ENCODE results near the gene SLC17A9.

The SLC17A9 gene, protein sequence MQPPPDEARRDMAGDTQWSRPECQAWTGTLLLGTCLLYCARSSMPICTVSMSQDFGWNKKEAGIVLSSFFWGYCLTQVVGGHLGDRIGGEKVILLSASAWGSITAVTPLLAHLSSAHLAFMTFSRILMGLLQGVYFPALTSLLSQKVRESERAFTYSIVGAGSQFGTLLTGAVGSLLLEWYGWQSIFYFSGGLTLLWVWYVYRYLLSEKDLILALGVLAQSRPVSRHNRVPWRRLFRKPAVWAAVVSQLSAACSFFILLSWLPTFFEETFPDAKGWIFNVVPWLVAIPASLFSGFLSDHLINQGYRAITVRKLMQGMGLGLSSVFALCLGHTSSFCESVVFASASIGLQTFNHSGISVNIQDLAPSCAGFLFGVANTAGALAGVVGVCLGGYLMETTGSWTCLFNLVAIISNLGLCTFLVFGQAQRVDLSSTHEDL

DNA sequence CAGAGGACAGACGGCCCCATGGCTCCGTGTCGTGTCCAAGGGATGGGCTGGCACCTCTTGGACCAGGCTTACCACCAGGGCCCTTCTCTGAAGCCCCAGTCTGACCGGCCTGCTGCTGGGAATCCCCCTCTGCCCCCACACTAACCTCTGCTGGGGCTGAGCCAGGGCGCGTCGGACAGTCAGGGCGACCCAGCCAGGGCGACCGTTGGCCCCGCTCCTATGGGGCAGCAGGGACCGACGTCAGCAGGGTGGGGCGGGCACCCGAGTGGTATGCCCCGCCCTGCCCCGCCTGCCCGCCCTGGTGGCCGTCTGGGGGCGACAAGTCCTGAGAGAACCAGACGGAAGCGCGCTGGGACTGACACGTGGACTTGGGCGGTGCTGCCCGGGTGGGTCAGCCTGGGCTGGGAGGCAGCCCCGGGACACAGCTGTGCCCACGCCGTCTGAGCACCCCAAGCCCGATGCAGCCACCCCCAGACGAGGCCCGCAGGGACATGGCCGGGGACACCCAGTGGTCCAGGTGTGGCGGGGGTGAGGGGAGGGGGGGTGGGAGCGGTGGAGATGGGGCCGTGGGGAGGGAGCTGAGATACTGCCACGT lies at the start of gene SLC17A9:
Gene SLC17A9, plus strand, starts transcription at position 337 of the 595 bp plus-strand sequence. Its CDS starts 122 bp downstream, at position 459.
- peaks cover 5% of the 10 kb centered on the region for H3K4me1 ChIP-seq (ENCODE audit: control insufficient read depth, insufficient read depth, low read length, unreplicated experiment)

GRCh38 chr20:62902926-62903615 lies 49.4 kb upstream of the SLC17A9 start:
- Histone ChIP-seq H3K4me3 (ENCODE audit: low read depth, low read length) (no peak overlapping the region), H3K79me2 (ENCODE audit: control insufficient read depth, insufficient read depth, low read length, unreplicated experiment) (peaks cover 13% of the 10 kb centered on the region), H2AFZ (ENCODE audit: low read length, unreplicated experiment) (no peak overlapping the region), H3K36me3 (ENCODE audit: insufficient read depth, low read length) (peaks cover 34% of the 10 kb centered on the region), H3K27me3 (ENCODE audit: insufficient read depth, low read length) (no peaks in the 10 kb centered on the region), H3K4me1 (ENCODE audit: control insufficient read depth, insufficient read depth, low read length, unreplicated experiment) (peaks cover 17% of the 10 kb centered on the region), H3K27ac (ENCODE audit: low read depth, low read length) (no peak overlapping the region)

More for the DNA sequence above, at the start of gene SLC17A9:
- Histone ChIP-seq H3K79me2 (ENCODE audit: control insufficient read depth, insufficient read depth, low read length, unreplicated experiment) (peaks cover 21% of the 10 kb centered on the region), H3K36me3 (ENCODE audit: insufficient read depth, low read length) (peaks cover 30% of the 10 kb centered on the region), H3K27me3 (ENCODE audit: insufficient read depth, low read length) (no peaks in the 10 kb centered on the region), H2AFZ (ENCODE audit: low read length, unreplicated experiment) (peak within 1 kb of the TSS; percentile 43), H3K27ac (ENCODE audit: low read depth, low read length) (peak within 1 kb of the TSS; percentile 55), H3K4me3 (ENCODE audit: low read depth, low read length) (peak within 1 kb of the TSS; percentile 79)

- H3K79me2 ChIP-seq (ENCODE audit: control insufficient read depth, insufficient read depth, low read length, unreplicated experiment): peaks cover 32% of the 10 kb centered on the region
- H3K27me3 ChIP-seq (ENCODE audit: insufficient read depth, low read length): no peaks in the 10 kb centered on the region
- H3K36me3 ChIP-seq (ENCODE audit: insufficient read depth, low read length): peaks cover 44% of the 10 kb centered on the region
- no peak overlapping the region for H2AFZ ChIP-seq (ENCODE audit: low read length, unreplicated experiment)
- peaks cover 17% of the 10 kb centered on the region for H3K4me1 ChIP-seq (ENCODE audit: control insufficient read depth, insufficient read depth, low read length, unreplicated experiment)
- no peak overlapping the region for H3K4me3 ChIP-seq (ENCODE audit: low read depth, low read length)
- no peak overlapping the region for H3K27ac ChIP-seq (ENCODE audit: low read depth, low read length)
Measured at GRCh38 chr20:62905536-62906117, 46.9 kb upstream of the SLC17A9 start.

DNA sequence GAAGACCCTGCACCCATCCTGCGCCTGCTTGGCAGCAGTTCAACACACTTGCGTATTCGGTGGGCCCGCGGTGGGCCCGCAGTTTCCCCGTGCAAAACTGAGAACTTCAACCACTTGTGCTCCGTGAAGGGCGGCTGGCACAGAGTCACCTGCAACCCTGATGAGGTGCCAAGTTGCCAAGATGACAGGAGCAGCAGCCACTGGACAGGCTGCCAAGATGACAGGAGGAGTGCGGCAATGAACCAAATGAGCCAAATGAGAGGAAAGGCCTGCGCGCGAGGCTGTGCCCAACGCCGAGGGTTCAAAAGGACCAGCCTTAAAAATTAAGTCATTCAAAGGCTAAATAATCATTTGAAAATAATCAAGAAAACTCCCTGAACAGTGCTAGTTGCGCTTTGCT lies 46.3 kb upstream of the SLC17A9 start:
- peaks cover 36% of the 10 kb centered on the region for H3K79me2 ChIP-seq (ENCODE audit: control insufficient read depth, insufficient read depth, low read length, unreplicated experiment)
- H3K4me1 ChIP-seq (ENCODE audit: control insufficient read depth, insufficient read depth, low read length, unreplicated experiment): peaks cover 17% of the 10 kb centered on the region
- peaks cover 49% of the 10 kb centered on the region for H3K36me3 ChIP-seq (ENCODE audit: insufficient read depth, low read length)
- no peak overlapping the region for H3K27ac ChIP-seq (ENCODE audit: low read depth, low read length)
- no peaks in the 10 kb centered on the region for H3K27me3 ChIP-seq (ENCODE audit: insufficient read depth, low read length)
- no peak overlapping the region for H2AFZ ChIP-seq (ENCODE audit: low read length, unreplicated experiment)
- H3K4me3 ChIP-seq (ENCODE audit: low read depth, low read length): no peak overlapping the region

- peaks cover 42% of the 10 kb centered on the region for H3K79me2 ChIP-seq (ENCODE audit: control insufficient read depth, insufficient read depth, low read length, unreplicated experiment)
- peaks cover 52% of the 10 kb centered on the region for H3K36me3 ChIP-seq (ENCODE audit: insufficient read depth, low read length)
- H3K4me3 ChIP-seq (ENCODE audit: low read depth, low read length): no peak overlapping the region
- H3K4me1 ChIP-seq (ENCODE audit: control insufficient read depth, insufficient read depth, low read length, unreplicated experiment): peaks cover 17% of the 10 kb centered on the region
- no peaks in the 10 kb centered on the region for H3K27me3 ChIP-seq (ENCODE audit: insufficient read depth, low read length)
- H3K27ac ChIP-seq (ENCODE audit: low read depth, low read length): no peak overlapping the region
- H2AFZ ChIP-seq (ENCODE audit: low read length, unreplicated experiment): no peak overlapping the region
Measured at GRCh38 chr20:62906647-62907375, 45.7 kb upstream of the SLC17A9 start.

- Histone ChIP-seq H2AFZ (ENCODE audit: low read length, unreplicated experiment) (no peak overlapping the region), H3K36me3 (ENCODE audit: insufficient read depth, low read length) (peaks cover 51% of the 10 kb centered on the region), H3K4me1 (ENCODE audit: control insufficient read depth, insufficient read depth, low read length, unreplicated experiment) (peaks cover 17% of the 10 kb centered on the region), H3K27me3 (ENCODE audit: insufficient read depth, low read length) (no peaks in the 10 kb centered on the region), H3K4me3 (ENCODE audit: low read depth, low read length) (no peak overlapping the region), H3K27ac (ENCODE audit: low read depth, low read length) (no peak overlapping the region), H3K79me2 (ENCODE audit: control insufficient read depth, insufficient read depth, low read length, unreplicated experiment) (peaks cover 47% of the 10 kb centered on the region)
Measured at GRCh38 chr20:62907384-62908317, 44.9 kb upstream of the SLC17A9 start.

- Histone ChIP-seq H3K4me1 (ENCODE audit: control insufficient read depth, insufficient read depth, low read length, unreplicated experiment) (peaks cover 8% of the 10 kb centered on the region), H3K79me2 (ENCODE audit: control insufficient read depth, insufficient read depth, low read length, unreplicated experiment) (peaks cover 61% of the 10 kb centered on the region), H3K27ac (ENCODE audit: low read depth, low read length) (no peak overlapping the region), H3K4me3 (ENCODE audit: low read depth, low read length) (no peak overlapping the region), H3K27me3 (ENCODE audit: insufficient read depth, low read length) (no peaks in the 10 kb centered on the region), H3K36me3 (ENCODE audit: insufficient read depth, low read length) (peaks cover 53% of the 10 kb centered on the region), H2AFZ (ENCODE audit: low read length, unreplicated experiment) (no peak overlapping the region)
Measured at GRCh38 chr20:62908971-62909791, 43.3 kb upstream of the SLC17A9 start.

- Histone ChIP-seq H3K27ac (ENCODE audit: low read depth, low read length) (no peak overlapping the region), H3K36me3 (ENCODE audit: insufficient read depth, low read length) (peaks cover 46% of the 10 kb centered on the region)
Measured at GRCh38 chr20:62910217-62910766, 42.2 kb upstream of the SLC17A9 start.

More at GRCh38 chr20:62910217-62910766, 42.2 kb upstream of the SLC17A9 start:
- no peak overlapping the region for H3K4me3 ChIP-seq (ENCODE audit: low read depth, low read length)
- H2AFZ ChIP-seq (ENCODE audit: low read length, unreplicated experiment): no peak overlapping the region
- no peaks in the 10 kb centered on the region for H3K27me3 ChIP-seq (ENCODE audit: insufficient read depth, low read length)
- H3K4me1 ChIP-seq (ENCODE audit: control insufficient read depth, insufficient read depth, low read length, unreplicated experiment): peaks cover 12% of the 10 kb centered on the region
- H3K79me2 ChIP-seq (ENCODE audit: control insufficient read depth, insufficient read depth, low read length, unreplicated experiment): peaks cover 72% of the 10 kb centered on the region
